Measurements from ENCODE around the gene EDN3. TPM values are rescaled to one million over a fixed set of nuclear protein-coding genes. Genes with fewer than 3 reads are reported as not detected.

Gene EDN3
- total and polyA plus RNA-seq, 2 experiments from 2014 or later: 0.13 to 0.17 TPM

- no peaks in the 10 kb centered on the region for H3F3A ChIP-seq (replicated peaks; ENCODE audit: low read depth)
- no peaks in the 10 kb centered on the region for H3K79me2 ChIP-seq (replicated peaks; ENCODE audit: insufficient read depth)
- TF ChIP-seq ZNF462 (CRISPR knock-in tag; IDR thresholded peaks at IDR 0.05): no peak
- Mint-ChIP-seq H3K4me1 (no peaks in the 10 kb centered on the region), H3K9me3 (no peaks in the 10 kb centered on the region), H3K4me3 (no peak overlapping the region), H3K27me3 (ENCODE audit: insufficient read depth, low read depth, poor library complexity) (no peaks in the 10 kb centered on the region), H3K36me3 (ENCODE audit: low read depth) (no peaks in the 10 kb centered on the region), H3K27ac (no peak overlapping the region; the same call in none of the 2 replicates)
- no peaks in the 10 kb centered on the region for H3K36me3 ChIP-seq (ENCODE audit: insufficient read depth)
- H4K20me1 ChIP-seq (replicated peaks; ENCODE audit: insufficient read depth): no peaks in the 10 kb centered on the region
- no peak overlapping the region for H2AFZ ChIP-seq
- H3K4me3 ChIP-seq: no peak overlapping the region
- H3K27me3 ChIP-seq (ENCODE audit: insufficient read depth): no peaks in the 10 kb centered on the region
- no peak overlapping the region for H3K4me2 ChIP-seq
- H3K4me1 ChIP-seq (ENCODE audit: insufficient read depth): no peaks in the 10 kb centered on the region
- ATAC-seq (no peak), DNase-seq (ENCODE audit: low spot score) (no peak)
- H3K9me2 ChIP-seq (ENCODE audit: insufficient read depth): no peaks in the 10 kb centered on the region
- H3K27ac ChIP-seq (ENCODE audit: low read depth): no peak overlapping the region
Measured at GRCh38 chr20:59333260-59333845, 32.9 kb downstream of the EDN3 start.

GRCh38 chr20:59333951-59334350, 33.5 kb downstream of the EDN3 start:
- no peak for ATAC-seq
- H3K36me3 ChIP-seq (ENCODE audit: insufficient read depth): no peaks in the 10 kb centered on the region
- no peaks in the 10 kb centered on the region for H3K27me3 ChIP-seq (ENCODE audit: insufficient read depth)
- H2AFZ ChIP-seq: no peak overlapping the region
- no peaks in the 10 kb centered on the region for H3K4me1 Mint-ChIP-seq
- no peaks in the 10 kb centered on the region for H3K27me3 Mint-ChIP-seq (ENCODE audit: insufficient read depth, low read depth, poor library complexity)
- H3K4me3 Mint-ChIP-seq: no peak overlapping the region
- H3K9me3 Mint-ChIP-seq: no peaks in the 10 kb centered on the region
- no peak overlapping the region for H3K27ac ChIP-seq (ENCODE audit: low read depth)
- no peaks in the 10 kb centered on the region for H3K79me2 ChIP-seq (replicated peaks; ENCODE audit: insufficient read depth)
- H4K20me1 ChIP-seq (replicated peaks; ENCODE audit: insufficient read depth): no peaks in the 10 kb centered on the region
- peak overlapping the region; percentile 36; the same call in 1 of the 2 replicates for H3K27ac Mint-ChIP-seq
- no peak for DNase-seq (ENCODE audit: low spot score)
- H3K36me3 Mint-ChIP-seq (ENCODE audit: low read depth): no peaks in the 10 kb centered on the region
- H3K4me2 ChIP-seq: no peak overlapping the region
- H3F3A ChIP-seq (replicated peaks; ENCODE audit: low read depth): no peaks in the 10 kb centered on the region
- H3K9me2 ChIP-seq (ENCODE audit: insufficient read depth): no peaks in the 10 kb centered on the region
- no peaks in the 10 kb centered on the region for H3K4me1 ChIP-seq (ENCODE audit: insufficient read depth)
- no peak overlapping the region for H3K4me3 ChIP-seq
- TF ChIP-seq ZNF331 (CRISPR knock-in tag; IDR thresholded peaks at IDR 0.05; ENCODE audit: low read depth) (no peak), CREB1 (CRISPR knock-in tag; IDR thresholded peaks at IDR 0.05; ENCODE audit: low read depth) (no peak), ZNF114 (CRISPR knock-in tag; IDR thresholded peaks at IDR 0.05) (no peak), NANOG (IDR thresholded peaks at IDR 0.05; ENCODE audit: borderline replicate concordance) (no peak), REST (IDR thresholded peaks at IDR 0.05; ENCODE audit: unreplicated experiment) (no peak)

Data from GM23338 (cell line).